Measurements from ENCODE around the gene ATP5ME.

DNA sequence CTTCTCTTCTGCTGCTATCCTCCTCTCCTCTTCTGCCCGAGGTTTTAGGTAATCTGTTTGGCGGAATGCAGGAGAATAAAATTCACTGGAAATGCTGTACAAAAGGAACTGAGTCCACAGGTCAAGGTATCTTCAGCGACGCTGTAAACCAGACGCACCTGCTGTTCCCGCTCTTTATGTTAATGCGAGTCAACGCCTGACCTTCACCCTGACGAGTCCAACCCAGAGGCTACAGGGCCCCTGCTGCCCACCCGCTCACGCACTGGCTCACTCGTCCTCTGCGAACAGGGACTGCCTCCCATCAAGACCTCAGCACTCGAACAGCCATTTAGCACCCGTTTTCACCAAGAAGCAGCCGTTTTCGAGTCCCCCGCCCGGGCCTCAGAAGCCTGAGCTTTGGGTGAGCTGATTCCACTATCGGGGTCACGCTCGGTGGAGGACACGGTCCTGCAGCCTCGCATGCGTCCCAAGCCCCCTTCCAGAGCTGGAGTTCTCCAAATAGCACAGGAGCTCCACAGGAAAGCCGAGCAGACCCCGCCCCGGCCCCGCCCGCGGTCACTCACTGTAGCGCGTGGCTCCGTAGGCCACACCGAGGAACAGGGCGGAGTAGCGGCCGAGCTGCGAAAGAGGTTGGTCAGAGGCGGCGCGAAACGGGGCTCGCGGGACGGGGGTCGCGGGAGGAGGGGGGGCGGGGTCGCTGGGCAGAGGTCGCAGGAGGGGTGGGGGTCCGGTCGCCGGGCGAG lies 556 bp downstream of the ATP5ME start:
- TF ChIP-seq TAF1 (IDR thresholded peaks at IDR 0.05; ENCODE audit: low read depth) (no peak), TCF12 (IDR thresholded peaks at IDR 0.05; ENCODE audit: low read depth) (no peak; the same call in 1 of the 2 replicates), CEBPB (IDR thresholded peaks at IDR 0.05) (no peak), YY1 (IDR thresholded peaks at IDR 0.05; ENCODE audit: low read depth) (no peak), EP300 (IDR thresholded peaks at IDR 0.05; ENCODE audit: borderline replicate concordance) (no peak), RAD21 (IDR thresholded peaks at IDR 0.05; ENCODE audit: low read depth) (no peak)

All from Ishikawa (cell line).